A549 (cell line): ENCODE data around the gene CATSPERZ.

Experiments used
- CHD2 ChIP-seq: fragments of 150-350 bp; IDR thresholded peaks from 2 replicates; pipeline ENCODE4 v1.6.1; 2014; ENCODE audit warnings: low read length; ENCODE audit not compliant: partially characterized antibody
- KDM1A ChIP-seq: fragments of 200-600 bp; sonication (generic); IDR thresholded peaks from 2 replicates; pipeline ENCODE4 v1.6.1; 2016; ENCODE audit warnings: low read depth, mild to moderate bottlenecking
- MAZ ChIP-seq: fragments of 150-350 bp; IDR thresholded peaks from 2 replicates; pipeline ENCODE4 v1.6.1; 2014; ENCODE audit warnings: antibody characterized with exemption, low read depth, low read length, borderline replicate concordance
- POLR2A ChIP-seq: IDR thresholded peaks from 2 replicates; pipeline ENCODE4 v1.6.1; 2012; ENCODE audit warnings: mild to moderate bottlenecking, low read length
- RFX5 ChIP-seq: fragments of 450-650 bp; IDR thresholded peaks from 2 replicates; pipeline ENCODE4 v1.7.1; 2014; ENCODE audit warnings: antibody characterized with exemption, mild to moderate bottlenecking, moderate library complexity
- SREBF2 ChIP-seq: fragments of 450-650 bp; IDR thresholded peaks from 2 replicates; pipeline ENCODE4 v1.6.1; 2014; ENCODE audit warnings: mild to moderate bottlenecking, moderate library complexity
- TF ChIP-seq, protein P1 (sequence below): fragments of >200 bp; sonication (Bioruptor Twin); formaldehyde crosslinking; IDR thresholded peaks from 3 replicates; pipeline ENCODE4 v1.5.1; 2016
- TF ChIP-seq, protein P2 (sequence below): IDR thresholded peaks from 2 replicates; pipeline ENCODE4 v1.6.1; 2012

DNA sequence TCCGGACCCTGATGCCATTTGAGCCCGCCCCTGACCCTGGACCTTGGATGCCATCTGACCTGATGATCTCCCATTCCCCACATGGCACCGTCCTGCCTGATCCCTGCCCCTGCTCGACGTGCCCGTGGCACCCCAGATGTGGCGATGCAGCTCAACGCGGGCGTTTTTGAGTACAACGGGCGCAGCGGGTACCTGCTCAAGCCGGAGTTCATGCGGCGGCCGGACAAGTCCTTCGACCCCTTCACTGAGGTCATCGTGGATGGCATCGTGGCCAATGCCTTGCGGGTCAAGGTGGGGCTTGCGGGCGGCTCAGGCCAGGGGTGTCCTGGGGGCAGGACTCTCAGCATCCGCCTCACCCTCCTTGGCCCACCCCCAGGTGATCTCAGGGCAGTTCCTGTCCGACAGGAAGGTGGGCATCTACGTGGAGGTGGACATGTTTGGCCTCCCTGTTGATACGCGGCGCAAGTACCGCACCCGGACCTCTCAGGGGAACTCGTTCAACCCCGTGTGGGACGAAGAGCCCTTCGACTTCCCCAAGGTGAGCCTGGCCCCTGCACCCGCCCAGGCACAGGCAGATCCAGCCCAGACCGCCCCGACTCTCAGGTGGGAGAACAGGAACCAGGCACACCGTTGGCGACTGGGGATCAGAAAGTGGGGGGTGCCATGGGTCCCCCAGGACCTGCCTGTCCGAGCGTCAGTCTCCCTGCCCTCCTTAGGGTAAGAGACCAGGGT lies 37.7 kb upstream of the CATSPERZ start:
- TF ChIP-seq, protein P1, sequence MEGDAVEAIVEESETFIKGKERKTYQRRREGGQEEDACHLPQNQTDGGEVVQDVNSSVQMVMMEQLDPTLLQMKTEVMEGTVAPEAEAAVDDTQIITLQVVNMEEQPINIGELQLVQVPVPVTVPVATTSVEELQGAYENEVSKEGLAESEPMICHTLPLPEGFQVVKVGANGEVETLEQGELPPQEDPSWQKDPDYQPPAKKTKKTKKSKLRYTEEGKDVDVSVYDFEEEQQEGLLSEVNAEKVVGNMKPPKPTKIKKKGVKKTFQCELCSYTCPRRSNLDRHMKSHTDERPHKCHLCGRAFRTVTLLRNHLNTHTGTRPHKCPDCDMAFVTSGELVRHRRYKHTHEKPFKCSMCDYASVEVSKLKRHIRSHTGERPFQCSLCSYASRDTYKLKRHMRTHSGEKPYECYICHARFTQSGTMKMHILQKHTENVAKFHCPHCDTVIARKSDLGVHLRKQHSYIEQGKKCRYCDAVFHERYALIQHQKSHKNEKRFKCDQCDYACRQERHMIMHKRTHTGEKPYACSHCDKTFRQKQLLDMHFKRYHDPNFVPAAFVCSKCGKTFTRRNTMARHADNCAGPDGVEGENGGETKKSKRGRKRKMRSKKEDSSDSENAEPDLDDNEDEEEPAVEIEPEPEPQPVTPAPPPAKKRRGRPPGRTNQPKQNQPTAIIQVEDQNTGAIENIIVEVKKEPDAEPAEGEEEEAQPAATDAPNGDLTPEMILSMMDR = no peak
- TF ChIP-seq MAZ = no peak
- no peak for TF ChIP-seq KDM1A
- TF ChIP-seq RFX5 = no peak
- no peak for TF ChIP-seq SREBF2
- no peak for TF ChIP-seq POLR2A
- TF ChIP-seq, protein P2, sequence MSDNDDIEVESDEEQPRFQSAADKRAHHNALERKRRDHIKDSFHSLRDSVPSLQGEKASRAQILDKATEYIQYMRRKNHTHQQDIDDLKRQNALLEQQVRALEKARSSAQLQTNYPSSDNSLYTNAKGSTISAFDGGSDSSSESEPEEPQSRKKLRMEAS = no peak
- TF ChIP-seq CHD2 = no peak
